ENCODE measurements around the gene AKR1B1.

The AKR1B1 gene

GRCh38 chr7:134468475-134468874, 9.6 kb upstream of the AKR1B1 start:
- no peak for DNase-seq

- no peak for DNase-seq
Measured at GRCh38 chr7:134468054-134468453, 9.2 kb upstream of the AKR1B1 start.

- no peak for DNase-seq
Measured at GRCh38 chr7:134465491-134465890, 6.6 kb upstream of the AKR1B1 start.

GRCh38 chr7:134464496-134464895, 5.6 kb upstream of the AKR1B1 start:
- no peak for DNase-seq

GRCh38 chr7:134463751-134464150, 4.9 kb upstream of the AKR1B1 start:
- no peak for DNase-seq

- no peak for DNase-seq
Measured at GRCh38 chr7:134462337-134462925, 3.5 kb upstream of the AKR1B1 start.

- DNase-seq = no peak
Measured at GRCh38 chr7:134461916-134462315, 3.0 kb upstream of the AKR1B1 start.

- no peak for DNase-seq
Measured at GRCh38 chr7:134459981-134460380, 1.1 kb upstream of the AKR1B1 start.

- DNase-seq = peak; percentile 85
Measured at GRCh38 chr7:134458341-134458805, 527 bp downstream of the AKR1B1 start.

GRCh38 chr7:134457210-134457609, 1.7 kb downstream of the AKR1B1 start:
- no peak for DNase-seq

- DNase-seq = no peak
Measured at GRCh38 chr7:134454277-134454676, 4.6 kb downstream of the AKR1B1 start.

- DNase-seq = no peak
Measured at GRCh38 chr7:134453518-134453917, 5.4 kb downstream of the AKR1B1 start.

- no peak for DNase-seq
Measured at GRCh38 chr7:134452991-134453473, 5.9 kb downstream of the AKR1B1 start.

GRCh38 chr7:134452419-134452838, 6.5 kb downstream of the AKR1B1 start:
- DNase-seq = no peak

GRCh38 chr7:134451656-134452055, 7.2 kb downstream of the AKR1B1 start:
- no peak for DNase-seq

GRCh38 chr7:134450294-134451000, 8.5 kb downstream of the AKR1B1 start:
- DNase-seq = no peak

- DNase-seq = no peak
Measured at GRCh38 chr7:134449680-134450079, 9.2 kb downstream of the AKR1B1 start.

- no peak for DNase-seq
Measured at GRCh38 chr7:134448356-134449229, 10.3 kb downstream of the AKR1B1 start.

- DNase-seq = no peak
Measured at GRCh38 chr7:134447383-134447782, 11.5 kb downstream of the AKR1B1 start.

GRCh38 chr7:134446923-134447322, 12.0 kb downstream of the AKR1B1 start:
- no peak for DNase-seq

- no peak for DNase-seq
Measured at GRCh38 chr7:134446446-134446845, 12.5 kb downstream of the AKR1B1 start.

- no peak for DNase-seq
Measured at GRCh38 chr7:134444961-134445315, 14.0 kb downstream of the AKR1B1 start.

GRCh38 chr7:134444198-134444960, 14.5 kb downstream of the AKR1B1 start:
- DNase-seq = no peak
